ENCODE measurements around the gene C1orf50.

DNA sequence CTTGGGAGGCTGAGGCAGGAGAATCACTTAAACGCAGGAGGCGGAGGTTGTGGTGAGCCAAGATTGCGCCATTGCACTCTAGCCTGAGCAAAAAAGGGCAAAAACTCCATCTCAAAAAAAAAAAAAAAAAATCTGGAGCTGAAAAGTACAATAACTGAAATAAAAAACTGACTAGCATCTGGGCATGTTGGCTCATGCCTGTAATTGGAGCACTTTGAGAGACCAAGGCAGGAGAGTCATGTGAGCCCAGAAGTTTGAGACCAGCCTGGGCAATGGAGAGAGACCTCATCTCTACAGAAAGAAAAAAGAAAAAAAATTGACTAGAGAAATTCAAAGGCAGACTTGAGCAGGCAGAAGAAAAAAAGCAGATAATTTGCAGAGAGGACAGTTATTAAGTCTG, 45.1 kb upstream of the C1orf50 start:
- TF ChIP-seq, protein P1, sequence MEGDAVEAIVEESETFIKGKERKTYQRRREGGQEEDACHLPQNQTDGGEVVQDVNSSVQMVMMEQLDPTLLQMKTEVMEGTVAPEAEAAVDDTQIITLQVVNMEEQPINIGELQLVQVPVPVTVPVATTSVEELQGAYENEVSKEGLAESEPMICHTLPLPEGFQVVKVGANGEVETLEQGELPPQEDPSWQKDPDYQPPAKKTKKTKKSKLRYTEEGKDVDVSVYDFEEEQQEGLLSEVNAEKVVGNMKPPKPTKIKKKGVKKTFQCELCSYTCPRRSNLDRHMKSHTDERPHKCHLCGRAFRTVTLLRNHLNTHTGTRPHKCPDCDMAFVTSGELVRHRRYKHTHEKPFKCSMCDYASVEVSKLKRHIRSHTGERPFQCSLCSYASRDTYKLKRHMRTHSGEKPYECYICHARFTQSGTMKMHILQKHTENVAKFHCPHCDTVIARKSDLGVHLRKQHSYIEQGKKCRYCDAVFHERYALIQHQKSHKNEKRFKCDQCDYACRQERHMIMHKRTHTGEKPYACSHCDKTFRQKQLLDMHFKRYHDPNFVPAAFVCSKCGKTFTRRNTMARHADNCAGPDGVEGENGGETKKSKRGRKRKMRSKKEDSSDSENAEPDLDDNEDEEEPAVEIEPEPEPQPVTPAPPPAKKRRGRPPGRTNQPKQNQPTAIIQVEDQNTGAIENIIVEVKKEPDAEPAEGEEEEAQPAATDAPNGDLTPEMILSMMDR (IDR thresholded peaks at IDR 0.05) = no peak
- TF ChIP-seq ZFX (IDR thresholded peaks at IDR 0.05; ENCODE audit: borderline replicate concordance) = no peak

Measured in 22Rv1 (cell line).